ENCODE results near the gene ARMC12. TPM values are rescaled to one million over a fixed set of nuclear protein-coding genes. Genes with fewer than 3 reads are reported as not detected.

Gene ARMC12
- total and polyA plus RNA-seq, 2 donors (not counting 3 experiments of a cell fraction or from before 2014, with no cell fraction given), result 0.91 to 1.9 TPM

DNA sequence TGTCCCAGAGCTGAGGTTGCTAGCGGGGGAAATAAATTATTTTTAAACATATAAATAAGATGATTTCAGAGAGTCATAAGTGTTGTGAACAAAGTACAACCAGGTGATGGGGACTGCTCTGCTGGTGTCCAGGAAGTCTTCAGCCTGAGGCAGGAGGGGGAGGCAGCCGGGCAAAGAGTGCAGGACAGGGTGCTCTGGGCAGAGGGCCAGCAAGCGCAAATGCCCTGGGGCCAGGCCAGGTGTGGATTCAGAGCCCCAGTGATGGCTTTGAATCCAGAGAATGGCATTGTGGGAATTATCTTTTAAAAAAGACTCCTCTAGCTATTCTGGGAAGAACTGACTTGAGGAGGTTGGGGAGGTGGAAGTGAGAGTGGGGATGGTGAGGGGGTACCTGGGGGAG is 45.6 kb downstream of the ARMC12 start:
- no peaks in the 10 kb centered on the region for H3K79me2 ChIP-seq (ENCODE audit: control insufficient read depth, insufficient read depth, low read length)
- no peak overlapping the region for H3K4me3 ChIP-seq (replicated peaks in 1 of 3; ENCODE audit: insufficient read depth in 1 of 3, low read depth in 1 of 3, low read length in 3 of 3)
- DNase-seq (ENCODE audit: low read depth, low spot score), result no peak
- peaks cover 12 to 14% of the 10 kb centered on the region in 2 experiments for H3K27me3 ChIP-seq (ENCODE audit: control insufficient read depth in 2 of 2, insufficient read depth in 2 of 2, low read length in 2 of 2)
- POLR2A ChIA-PET, result no interaction called here
- TF ChIP-seq FOS (IDR thresholded peaks at IDR 0.05; ENCODE audit: borderline replicate concordance, insufficient read depth, low read length) (no peak), MYC (IDR thresholded peaks at IDR 0.05; ENCODE audit: low read depth, low read length) (no peak), JUN (IDR thresholded peaks at IDR 0.05; ENCODE audit: borderline replicate concordance, insufficient read depth, insufficient read length, low read depth) (no peak), GATA2 (IDR thresholded peaks at IDR 0.05; ENCODE audit: insufficient read depth, insufficient read length, low read depth, low read length) (no peak), POLR2AphosphoS5 (IDR thresholded peaks at IDR 0.05; ENCODE audit: insufficient read depth, low read depth, low read length) (no peak), EZH2 (IDR thresholded peaks at IDR 0.05; ENCODE audit: borderline replicate concordance, low read depth, low read length, severe bottlenecking) (no peak), POLR2A (IDR thresholded peaks at IDR 0.05; ENCODE audit: low read depth, low read length) (no peak)
- TF ChIP-seq, protein P1, sequence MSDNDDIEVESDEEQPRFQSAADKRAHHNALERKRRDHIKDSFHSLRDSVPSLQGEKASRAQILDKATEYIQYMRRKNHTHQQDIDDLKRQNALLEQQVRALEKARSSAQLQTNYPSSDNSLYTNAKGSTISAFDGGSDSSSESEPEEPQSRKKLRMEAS (IDR thresholded peaks at IDR 0.05; ENCODE audit: insufficient read depth, insufficient read length), result no peak
- TF ChIP-seq, protein P2, sequence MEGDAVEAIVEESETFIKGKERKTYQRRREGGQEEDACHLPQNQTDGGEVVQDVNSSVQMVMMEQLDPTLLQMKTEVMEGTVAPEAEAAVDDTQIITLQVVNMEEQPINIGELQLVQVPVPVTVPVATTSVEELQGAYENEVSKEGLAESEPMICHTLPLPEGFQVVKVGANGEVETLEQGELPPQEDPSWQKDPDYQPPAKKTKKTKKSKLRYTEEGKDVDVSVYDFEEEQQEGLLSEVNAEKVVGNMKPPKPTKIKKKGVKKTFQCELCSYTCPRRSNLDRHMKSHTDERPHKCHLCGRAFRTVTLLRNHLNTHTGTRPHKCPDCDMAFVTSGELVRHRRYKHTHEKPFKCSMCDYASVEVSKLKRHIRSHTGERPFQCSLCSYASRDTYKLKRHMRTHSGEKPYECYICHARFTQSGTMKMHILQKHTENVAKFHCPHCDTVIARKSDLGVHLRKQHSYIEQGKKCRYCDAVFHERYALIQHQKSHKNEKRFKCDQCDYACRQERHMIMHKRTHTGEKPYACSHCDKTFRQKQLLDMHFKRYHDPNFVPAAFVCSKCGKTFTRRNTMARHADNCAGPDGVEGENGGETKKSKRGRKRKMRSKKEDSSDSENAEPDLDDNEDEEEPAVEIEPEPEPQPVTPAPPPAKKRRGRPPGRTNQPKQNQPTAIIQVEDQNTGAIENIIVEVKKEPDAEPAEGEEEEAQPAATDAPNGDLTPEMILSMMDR (IDR thresholded peaks at IDR 0.05; ENCODE audit: extremely low read depth in 1 of 2, insufficient read depth in 1 of 2, low read depth in 1 of 2, low read length in 2 of 2), result no peak
- H2AFZ ChIP-seq (ENCODE audit: low read depth, low read length), result no peak overlapping the region
- no TSS peak for BruUV-seq (replicated peaks)
- no peak overlapping the region for H3K27ac ChIP-seq (ENCODE audit: insufficient read depth, low read depth, low read length)
- H3K4me2 ChIP-seq (ENCODE audit: insufficient read depth, low read length), result no peak overlapping the region
- intact Hi-C loops (cut with micrococcal nuclease), result no loop called here
- CTCF ChIA-PET, result no interaction called here
- H3K9ac ChIP-seq (replicated peaks; ENCODE audit: extremely low read depth, insufficient read depth, low read length), result no peak overlapping the region
- H4K20me1 ChIP-seq (replicated peaks; ENCODE audit: control insufficient read depth, extremely low read depth, insufficient read depth, low read length), result no peaks in the 10 kb centered on the region
- H3K4me1 ChIP-seq (ENCODE audit: control insufficient read depth, extremely low read depth, insufficient read depth, low read length), result no peaks in the 10 kb centered on the region
- H3K9me1 ChIP-seq (replicated peaks; ENCODE audit: control insufficient read depth, extremely low read depth, insufficient read depth, low read length), result no peaks in the 10 kb centered on the region
- FAIRE-seq, result no peak
- H3K36me3 ChIP-seq (ENCODE audit: control insufficient read depth in 2 of 2, extremely low read depth in 1 of 2, insufficient read depth in 2 of 2, low read length in 2 of 2), result no peaks in the 10 kb centered on the region
- H3K9me3 ChIP-seq (replicated peaks; ENCODE audit: control insufficient read depth, insufficient read depth, low read length), result no peaks in the 10 kb centered on the region
- dilution Hi-C loops (cut with MboI; ENCODE audit: extremely low pct_ligation_motif_present, low sequenced_read_pairs), result no loop called here

All from endothelial cell of umbilical vein (primary cell).